Endothelial cell (in vitro differentiated cells): ENCODE data around the gene CD180. TPM values are rescaled to one million over a fixed set of nuclear protein-coding genes. Genes with fewer than 3 reads are reported as not detected.

Source experiments
- DNase-seq: peaks from one replicate; pipeline ENCODE4 v3.0.0; 2021; ENCODE audit warnings: low spot score
- H3K27ac Mint-ChIP-seq: one replicate; pipeline ENCODE4 v1.8.0; 2021; ENCODE audit warnings: mixed read lengths, inconsistent platforms; ENCODE audit not compliant: unreplicated experiment
- H3K27me3 Mint-ChIP-seq: one replicate; pipeline ENCODE4 v1.8.0; 2021; ENCODE audit warnings: mild to moderate bottlenecking, moderate library complexity, mixed read lengths, inconsistent platforms; ENCODE audit not compliant: unreplicated experiment
- H3K36me3 Mint-ChIP-seq: one replicate; pipeline ENCODE4 v1.8.0; 2021; ENCODE audit warnings: mild to moderate bottlenecking, low read depth, mixed read lengths, inconsistent platforms; ENCODE audit not compliant: unreplicated experiment
- H3K4me1 Mint-ChIP-seq: one replicate; pipeline ENCODE4 v1.8.0; 2021; ENCODE audit warnings: mild to moderate bottlenecking, mixed read lengths, inconsistent platforms; ENCODE audit not compliant: unreplicated experiment
- H3K4me3 Mint-ChIP-seq: one replicate; pipeline ENCODE4 v1.8.0; 2021; ENCODE audit warnings: mild to moderate bottlenecking, mixed read lengths, inconsistent platforms; ENCODE audit not compliant: unreplicated experiment
- H3K9me3 Mint-ChIP-seq: one replicate; pipeline ENCODE4 v1.8.0; 2021; ENCODE audit warnings: mixed read lengths, inconsistent platforms; ENCODE audit not compliant: unreplicated experiment
- CTCF ChIP-seq: fragments of 200-600 bp; sonication (generic); IDR thresholded peaks from one replicate; pipeline ENCODE4 v1.5.0; 2021; ENCODE audit warnings: antibody characterized with exemption; ENCODE audit not compliant: unreplicated experiment
- total RNA-seq: library from RNA; stranded (reverse); fragmentation: NEBNext Ultra II Directional; extraction: Animal tissue kit (Norgen Biotek cat#: 25700); gene quantifications from one replicate; pipeline ENCODE4 v1.2.1, GENCODE V29; 2021; ENCODE audit not compliant: unreplicated experiment

CD180 gene
- total RNA-seq, 1 donor from 2014 or later: not detected

- Mint-ChIP-seq H3K27me3 (peaks cover 5% of the 10 kb centered on the region), H3K27ac (no peak overlapping the region), H3K4me1 (no peaks in the 10 kb centered on the region), H3K4me3 (peak overlapping the region; percentile 63), H3K9me3 (no peaks in the 10 kb centered on the region), H3K36me3 (peaks cover 38% of the 10 kb centered on the region)
- no peak for TF ChIP-seq CTCF
- no peak for DNase-seq
Observed at GRCh38 chr5:67154556-67155206, 41.9 kb downstream of the CD180 start.

GRCh38 chr5:67153292-67153691 is 43.3 kb downstream of the CD180 start:
- no peaks in the 10 kb centered on the region for H3K9me3 Mint-ChIP-seq
- no peaks in the 10 kb centered on the region for H3K4me1 Mint-ChIP-seq

GRCh38 chr5:67152400-67152799 is 44.2 kb downstream of the CD180 start:
- DNase-seq: no peak
- peaks cover 54% of the 10 kb centered on the region for H3K36me3 Mint-ChIP-seq

More at GRCh38 chr5:67153292-67153691, 43.3 kb downstream of the CD180 start:
- peaks cover 50% of the 10 kb centered on the region for H3K36me3 Mint-ChIP-seq
- no peak for DNase-seq
- H3K4me3 Mint-ChIP-seq: no peak overlapping the region
- no peak overlapping the region for H3K27ac Mint-ChIP-seq
- H3K27me3 Mint-ChIP-seq: peaks cover 5% of the 10 kb centered on the region
- TF ChIP-seq CTCF: no peak

GRCh38 chr5:67149951-67150523 is 46.6 kb downstream of the CD180 start:
- no peak for TF ChIP-seq CTCF
- peaks cover 57% of the 10 kb centered on the region for H3K36me3 Mint-ChIP-seq
- H3K27ac Mint-ChIP-seq: no peak overlapping the region
- peak overlapping the region; percentile 63 for H3K4me3 Mint-ChIP-seq
- H3K27me3 Mint-ChIP-seq: peaks cover 5% of the 10 kb centered on the region
- H3K9me3 Mint-ChIP-seq: no peaks in the 10 kb centered on the region
- H3K4me1 Mint-ChIP-seq: no peaks in the 10 kb centered on the region
- no peak for DNase-seq

More at GRCh38 chr5:67152400-67152799, 44.2 kb downstream of the CD180 start:
- no peaks in the 10 kb centered on the region for H3K9me3 Mint-ChIP-seq
- H3K27ac Mint-ChIP-seq: no peak overlapping the region
- no peak overlapping the region for H3K4me3 Mint-ChIP-seq
- peaks cover 5% of the 10 kb centered on the region for H3K27me3 Mint-ChIP-seq
- no peaks in the 10 kb centered on the region for H3K4me1 Mint-ChIP-seq
- no peak for TF ChIP-seq CTCF
